HCT116 (cell line): ENCODE measurements around the gene PRDM11.

Experiments
- CTCF ChIP-seq, 3 experiments: fragments of 200-600 bp in 1 of 3; sonication (generic) in 1 of 3; IDR thresholded peaks in 2 of 3; conservative IDR thresholded peaks in 1 of 3; 2 replicates each; pipeline ENCODE4 v1.5.1; 2012 to 2017; ENCODE audit warnings: low read depth in 2 of 3, low read length in 2 of 3, antibody characterized with exemption in 1 of 3, borderline replicate concordance in 1 of 3, control low read depth in 1 of 3, mild to moderate bottlenecking in 1 of 3, mixed read lengths in 1 of 3, mixed run types in 1 of 3, moderate library complexity in 1 of 3; ENCODE audit not compliant: insufficient read depth in 1 of 3
- EZH2phosphoT487 ChIP-seq: fragments of 200-600 bp; IDR thresholded peaks from 2 replicates; pipeline ENCODE4 v1.6.1; 2018; ENCODE audit warnings: antibody characterized with exemption, borderline replicate concordance
- POLR2A ChIP-seq: IDR thresholded peaks from 2 replicates; pipeline ENCODE4 v1.7.0; 2011; ENCODE audit warnings: borderline replicate concordance; ENCODE audit not compliant: insufficient read depth, insufficient read length; ENCODE audit errors: extremely low read depth
- REST ChIP-seq: IDR thresholded peaks from 2 replicates; pipeline ENCODE4 v1.6.1; 2012; ENCODE audit warnings: low read depth
- ZNF274 ChIP-seq: fragments of 200-500 bp; sonication (Bioruptor generic); IDR thresholded peaks from 2 replicates; pipeline ENCODE4 v1.6.1; 2014; ENCODE audit warnings: mild to moderate bottlenecking, low read depth, low read length, inconsistent platforms

- TF ChIP-seq ZNF274 = no peak
- no peak for TF ChIP-seq CTCF (IDR thresholded peaks at IDR 0.05 in 2 of 3, conservative IDR thresholded peaks at IDR 0.05 in 1 of 3; ENCODE audit: borderline replicate concordance in 1 of 3, insufficient read depth in 1 of 3, low read depth in 2 of 3, low read length in 2 of 3)
- TF ChIP-seq POLR2A = no peak
- TF ChIP-seq REST = no peak
- no peak for TF ChIP-seq EZH2phosphoT487
Observed at GRCh38 chr11:45248501-45249011, 102.1 kb downstream of the PRDM11 start.
